ENCODE results near the gene ATRNL1.

ATRNL1 gene

GRCh38 chr10:115985786-115986185 lies 892.6 kb downstream of the ATRNL1 start:
- no peak for DNase-seq (ENCODE audit: low read depth)
- TF ChIP-seq CTCF (IDR thresholded peaks at IDR 0.05; ENCODE audit: insufficient read depth, low read depth, low read length, missing control alignments): no peak
- H3K4me3 ChIP-seq (ENCODE audit: low read length): no peak overlapping the region

GRCh38 chr10:115988380-115988779 lies 895.2 kb downstream of the ATRNL1 start:
- no peak overlapping the region for H3K4me3 ChIP-seq (ENCODE audit: low read length)
- DNase-seq (ENCODE audit: low read depth): no peak
- no peak for TF ChIP-seq CTCF (IDR thresholded peaks at IDR 0.05; ENCODE audit: insufficient read depth, low read depth, low read length, missing control alignments)

- no peak overlapping the region for H3K4me3 ChIP-seq (ENCODE audit: low read length)
- TF ChIP-seq CTCF (IDR thresholded peaks at IDR 0.05; ENCODE audit: insufficient read depth, low read depth, low read length, missing control alignments): no peak
- peak; percentile 32 for DNase-seq (ENCODE audit: low read depth)
These were observed 896.5 kb downstream of the ATRNL1 start for GRCh38 chr10:115989621-115990020.

GRCh38 chr10:115992236-115992986 lies 899.2 kb downstream of the ATRNL1 start:
- no peak for DNase-seq (ENCODE audit: low read depth)
- H3K4me3 ChIP-seq (ENCODE audit: low read length): no peak overlapping the region
- TF ChIP-seq CTCF (IDR thresholded peaks at IDR 0.05; ENCODE audit: insufficient read depth, low read depth, low read length, missing control alignments): no peak

GRCh38 chr10:115996031-115996430 lies 902.9 kb downstream of the ATRNL1 start:
- H3K4me3 ChIP-seq (ENCODE audit: low read length): no peak overlapping the region
- DNase-seq (ENCODE audit: low read depth): no peak
- no peak for TF ChIP-seq CTCF (IDR thresholded peaks at IDR 0.05; ENCODE audit: insufficient read depth, low read depth, low read length, missing control alignments)

GRCh38 chr10:115998301-115998700 lies 905.1 kb downstream of the ATRNL1 start:
- DNase-seq (ENCODE audit: low read depth): no peak
- TF ChIP-seq CTCF (IDR thresholded peaks at IDR 0.05; ENCODE audit: insufficient read depth, low read depth, low read length, missing control alignments): no peak
- H3K4me3 ChIP-seq (ENCODE audit: low read length): no peak overlapping the region

Measured in epithelial cell of esophagus (primary cell).